Activated CD8-positive, alpha-beta T cell treated with anti-CD3 and anti-CD28 coated beads, Interleukin-2, amount 10 ng/mL, durations not matched to agents 7 days and 5 days (primary cell): Measurements from ENCODE around the gene TRAP1. TPM values are rescaled to one million over a fixed set of nuclear protein-coding genes. Genes with fewer than 3 reads are reported as not detected.

ENCODE experiments used
- ATAC-seq: fragments of 150-1000 bp; cut with Tn5 transposase; one replicate; pipeline ENCODE4 v1.10.0; 2021; ENCODE audit warnings: moderate library complexity
- CTCF ChIA-PET: fragments of 350-600 bp; sonication (Branson Sonifier 250); formaldehyde crosslinking; loops from one replicate; lab custom pipeline; 2021; ENCODE audit warnings: antibody characterized with exemption; lab: Charles Lee
- POLR2A ChIA-PET: fragments of 350-600 bp; sonication (Branson Sonifier 250); formaldehyde crosslinking; loops from one replicate; lab custom pipeline; 2021; ENCODE audit warnings: antibody characterized with exemption; lab: Charles Lee
- DNase-seq: peaks from one replicate; pipeline ENCODE4 v3.0.0-alpha.2; 2020
- H3K27ac Mint-ChIP-seq: one replicate; pipeline ENCODE4 v1.8.0; 2021; ENCODE audit warnings: mild to moderate bottlenecking, mixed read lengths
- H3K27me3 Mint-ChIP-seq: one replicate; pipeline ENCODE4 v1.8.0; 2021; ENCODE audit warnings: low read depth, mixed read lengths
- H3K36me3 Mint-ChIP-seq: one replicate; pipeline ENCODE4 v1.8.0; 2021; ENCODE audit warnings: low read depth, mixed read lengths
- H3K4me1 Mint-ChIP-seq: one replicate; pipeline ENCODE4 v1.8.0; 2021; ENCODE audit warnings: low read depth, mixed read lengths
- H3K4me3 Mint-ChIP-seq: one replicate; pipeline ENCODE4 v1.8.0; 2021; ENCODE audit warnings: mild to moderate bottlenecking, mixed read lengths
- H3K9me3 Mint-ChIP-seq: one replicate; pipeline ENCODE4 v1.8.0; 2022; ENCODE audit warnings: mixed read lengths; ENCODE audit not compliant: insufficient read depth
- total RNA-seq, 2 experiments: library from RNA; stranded (reverse); gene quantifications; one replicate each; pipeline ENCODE4 v1.2.3, GENCODE V29; 2021

TRAP1 gene
- total RNA-seq, 2 experiments from 2014 or later, result 126 to 129 TPM

- Mint-ChIP-seq H3K27me3 (no peaks in the 10 kb centered on the region), H3K36me3 (peaks cover 21% of the 10 kb centered on the region), H3K4me3 (no peak overlapping the region), H3K4me1 (peaks cover 17% of the 10 kb centered on the region), H3K9me3 (no peaks in the 10 kb centered on the region), H3K27ac (no peak overlapping the region)
- ChIA-PET CTCF (no interaction called here), POLR2A (no interaction called here)
- ATAC-seq (no peak), DNase-seq (no peak)
Observed at GRCh38 chr16:3641801-3642396, 75.4 kb downstream of the TRAP1 start.

GRCh38 chr16:3640632-3641501 is 76.5 kb downstream of the TRAP1 start:
- no peak overlapping the region for H3K4me3 Mint-ChIP-seq
- no peak overlapping the region for H3K27ac Mint-ChIP-seq
- ChIA-PET POLR2A (interaction anchor here (1.0 to 1.8 kb wide), 2 partner anchors 29 to 30 kb away, joined by 3 read pairs; partner anchors contain the start of gene SLX4), CTCF (interaction anchor here (1.4 kb wide), 1 partner anchor 14 kb away, joined by 4 read pairs; no protein-coding TSS in a partner anchor)
- ATAC-seq, result no peak
- H3K27me3 Mint-ChIP-seq, result no peaks in the 10 kb centered on the region
- H3K9me3 Mint-ChIP-seq, result no peaks in the 10 kb centered on the region
- peaks cover 19% of the 10 kb centered on the region for H3K4me1 Mint-ChIP-seq
- DNase-seq, result no peak
- H3K36me3 Mint-ChIP-seq, result peaks cover 18% of the 10 kb centered on the region

- POLR2A ChIA-PET, result interaction anchor here (1.0 to 1.8 kb wide), 2 partner anchors 28 to 30 kb away, joined by 3 read pairs; partner anchors contain the start of gene SLX4
- peaks cover 19% of the 10 kb centered on the region for H3K4me1 Mint-ChIP-seq
- H3K4me3 Mint-ChIP-seq, result no peak overlapping the region
- H3K36me3 Mint-ChIP-seq, result peaks cover 15% of the 10 kb centered on the region
- no peaks in the 10 kb centered on the region for H3K27me3 Mint-ChIP-seq
- DNase-seq, result no peak
- CTCF ChIA-PET, result interaction anchor here (1.4 kb wide), 1 partner anchor 14 kb away, joined by 4 read pairs; no protein-coding TSS in a partner anchor
- no peak overlapping the region for H3K27ac Mint-ChIP-seq
- no peaks in the 10 kb centered on the region for H3K9me3 Mint-ChIP-seq
- ATAC-seq, result no peak
Observed at GRCh38 chr16:3640207-3640606, 77.1 kb downstream of the TRAP1 start.

GRCh38 chr16:3638916-3639644 is 78.2 kb downstream of the TRAP1 start:
- ChIA-PET CTCF (interaction anchor here (0.7 to 1.0 kb wide), 2 partner anchors 11 to 62 kb away, joined by 3 read pairs; partner anchors contain the start of gene NLRC3), POLR2A (interaction anchor here (1.8 kb wide), 1 partner anchor 29 kb away, joined by 3 read pairs; no protein-coding TSS in a partner anchor)
- Mint-ChIP-seq H3K4me1 (peaks cover 19% of the 10 kb centered on the region), H3K9me3 (no peaks in the 10 kb centered on the region), H3K4me3 (no peak overlapping the region), H3K27me3 (no peaks in the 10 kb centered on the region), H3K36me3 (peaks cover 15% of the 10 kb centered on the region), H3K27ac (no peak overlapping the region)
- DNase-seq (no peak), ATAC-seq (no peak)

- CTCF ChIA-PET, result interaction anchor here (0.6 to 1.1 kb wide), 4 partner anchors 11 to 318 kb away, joined by 3 to 11 read pairs (median 4); partner anchors contain the start of gene DNASE1
- Mint-ChIP-seq H3K4me3 (peak overlapping the region; percentile 23), H3K4me1 (peaks cover 19% of the 10 kb centered on the region), H3K36me3 (peaks cover 12% of the 10 kb centered on the region), H3K27me3 (no peaks in the 10 kb centered on the region), H3K27ac (peak overlapping the region; percentile 83), H3K9me3 (no peaks in the 10 kb centered on the region)
- POLR2A ChIA-PET, result interaction anchor here (1.0 to 1.6 kb wide), 3 partner anchors 19 to 616 kb away, joined by 3 to 6 read pairs (median 3); no protein-coding TSS in a partner anchor
- ATAC-seq, result peak; percentile 73
- peak; percentile 62 for DNase-seq
Observed at GRCh38 chr16:3637371-3637923, 79.9 kb downstream of the TRAP1 start.

- H3K27me3 Mint-ChIP-seq, result no peaks in the 10 kb centered on the region
- H3K9me3 Mint-ChIP-seq, result no peaks in the 10 kb centered on the region
- H3K27ac Mint-ChIP-seq, result peak overlapping the region; percentile 88
- peak overlapping the region; percentile 50 for H3K4me3 Mint-ChIP-seq
- POLR2A ChIA-PET, result interaction anchor here (0.6 to 1.8 kb wide), 5 partner anchors 13 to 628 kb away, joined by 4 to 17 read pairs (median 5); partner anchors contain the start of genes SLX4 and TRAP1
- CTCF ChIA-PET, result interaction anchor here (0.9 to 1.7 kb wide), 20 partner anchors 10 to 628 kb away, joined by 3 to 11 read pairs (median 4); partner anchors contain the start of gene SLX4
- H3K4me1 Mint-ChIP-seq, result peaks cover 27% of the 10 kb centered on the region
- peak; percentile 91 for ATAC-seq
- DNase-seq, result no peak
- H3K36me3 Mint-ChIP-seq, result peaks cover 10% of the 10 kb centered on the region
Observed at GRCh38 chr16:3625911-3626732, 91.2 kb downstream of the TRAP1 start.

- no peaks in the 10 kb centered on the region for H3K9me3 Mint-ChIP-seq
- POLR2A ChIA-PET, result interaction anchor here (1.2 kb wide), 1 partner anchor 92 kb away, joined by 6 read pairs; the partner anchor contains the start of gene TRAP1
Observed at GRCh38 chr16:3625331-3625730, 92.0 kb downstream of the TRAP1 start.

GRCh38 chr16:3623642-3624041 is 93.7 kb downstream of the TRAP1 start:
- POLR2A ChIA-PET, result no interaction called here
- Mint-ChIP-seq H3K4me3 (no peak overlapping the region), H3K36me3 (peaks cover 12% of the 10 kb centered on the region), H3K9me3 (no peaks in the 10 kb centered on the region), H3K27ac (peak overlapping the region; percentile 1), H3K27me3 (no peaks in the 10 kb centered on the region), H3K4me1 (peaks cover 31% of the 10 kb centered on the region)
- CTCF ChIA-PET, result no interaction called here
- no peak for DNase-seq
- ATAC-seq, result no peak

More at GRCh38 chr16:3625331-3625730, 92.0 kb downstream of the TRAP1 start:
- ATAC-seq (no peak), DNase-seq (no peak)
- no peaks in the 10 kb centered on the region for H3K27me3 Mint-ChIP-seq
- H3K4me3 Mint-ChIP-seq, result peak overlapping the region; percentile 50
- H3K4me1 Mint-ChIP-seq, result peaks cover 28% of the 10 kb centered on the region
- H3K36me3 Mint-ChIP-seq, result peaks cover 12% of the 10 kb centered on the region
- CTCF ChIA-PET, result interaction anchor here (1.5 kb wide), 1 partner anchor 66 kb away, joined by 4 read pairs; no protein-coding TSS in a partner anchor
- H3K27ac Mint-ChIP-seq, result peak overlapping the region; percentile 88

GRCh38 chr16:3618769-3619141 is 98.6 kb downstream of the TRAP1 start:
- POLR2A ChIA-PET, result no interaction called here
- Mint-ChIP-seq H3K4me3 (no peak overlapping the region), H3K27ac (no peak overlapping the region), H3K9me3 (no peaks in the 10 kb centered on the region), H3K4me1 (peaks cover 38% of the 10 kb centered on the region), H3K36me3 (peaks cover 43% of the 10 kb centered on the region), H3K27me3 (no peaks in the 10 kb centered on the region)
- DNase-seq (no peak), ATAC-seq (no peak)
- CTCF ChIA-PET, result interaction anchor here (0.8 kb wide), 1 partner anchor 28 kb away, joined by 3 read pairs; no protein-coding TSS in a partner anchor
